IMR-90 (cell line): ENCODE results near the gene PCYT1A.
"Not testable (repeated sequence)": the region's sequence is repeated elsewhere in the genome, so short reads cannot be mapped to it uniquely, and the experiment has no call there.

Experiments used
- POLR2A ChIP-seq: IDR thresholded peaks from 2 replicates; pipeline ENCODE4 v1.6.1; 2012; ENCODE audit warnings: mild to moderate bottlenecking, low read depth, low read length
- TF ChIP-seq, protein P1 (sequence below): conservative IDR thresholded peaks from 2 replicates; pipeline ENCODE4 v1.5.1; 2012; ENCODE audit warnings: mild to moderate bottlenecking, low read depth, low read length, improper control_type of control experiment

GRCh38 chr3:196244166-196244565, 43.4 kb downstream of the PCYT1A start:
- TF ChIP-seq, protein P1, sequence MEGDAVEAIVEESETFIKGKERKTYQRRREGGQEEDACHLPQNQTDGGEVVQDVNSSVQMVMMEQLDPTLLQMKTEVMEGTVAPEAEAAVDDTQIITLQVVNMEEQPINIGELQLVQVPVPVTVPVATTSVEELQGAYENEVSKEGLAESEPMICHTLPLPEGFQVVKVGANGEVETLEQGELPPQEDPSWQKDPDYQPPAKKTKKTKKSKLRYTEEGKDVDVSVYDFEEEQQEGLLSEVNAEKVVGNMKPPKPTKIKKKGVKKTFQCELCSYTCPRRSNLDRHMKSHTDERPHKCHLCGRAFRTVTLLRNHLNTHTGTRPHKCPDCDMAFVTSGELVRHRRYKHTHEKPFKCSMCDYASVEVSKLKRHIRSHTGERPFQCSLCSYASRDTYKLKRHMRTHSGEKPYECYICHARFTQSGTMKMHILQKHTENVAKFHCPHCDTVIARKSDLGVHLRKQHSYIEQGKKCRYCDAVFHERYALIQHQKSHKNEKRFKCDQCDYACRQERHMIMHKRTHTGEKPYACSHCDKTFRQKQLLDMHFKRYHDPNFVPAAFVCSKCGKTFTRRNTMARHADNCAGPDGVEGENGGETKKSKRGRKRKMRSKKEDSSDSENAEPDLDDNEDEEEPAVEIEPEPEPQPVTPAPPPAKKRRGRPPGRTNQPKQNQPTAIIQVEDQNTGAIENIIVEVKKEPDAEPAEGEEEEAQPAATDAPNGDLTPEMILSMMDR = not testable (repeated sequence)
- not testable (repeated sequence) for TF ChIP-seq POLR2A
